ENCODE results near the gene LDHB.
"Not testable (repeated sequence)": the region's sequence is repeated elsewhere in the genome, so short reads cannot be mapped to it uniquely, and the experiment has no call there.

Gene LDHB

GRCh38 chr12:21604245-21605101 lies 53.2 kb downstream of the LDHB start, which contains the start of gene GYS2:
Gene GYS2, minus strand, starts transcription at chr12:21604847. Its CDS starts 255 bp downstream, at chr12:21604592.
- no peak within 1 kb of the TSS for H3K4me2 ChIP-seq
- H4K20me1 ChIP-seq: no peaks in the 10 kb centered on the region
- no peak for TF ChIP-seq Cebpa-rat (IDR thresholded peaks at IDR 0.05)
- no peaks in the 10 kb centered on the region for H3K27me3 ChIP-seq
- H3K9ac ChIP-seq: no peak within 1 kb of the TSS
- H3K4me3 ChIP-seq: no peak within 1 kb of the TSS
- H3K36me3 ChIP-seq: no peaks in the 10 kb centered on the region
- no peaks in the 10 kb centered on the region for H3K9me3 ChIP-seq (replicated peaks in 1 of 11)
- no peak within 1 kb of the TSS for H3K27ac ChIP-seq
- peaks cover under 1 to 9% (median 3%) of the 10 kb centered on the region in 10 experiments; a peak in 14 of 20 replicates for H3K4me1 ChIP-seq

DNA sequence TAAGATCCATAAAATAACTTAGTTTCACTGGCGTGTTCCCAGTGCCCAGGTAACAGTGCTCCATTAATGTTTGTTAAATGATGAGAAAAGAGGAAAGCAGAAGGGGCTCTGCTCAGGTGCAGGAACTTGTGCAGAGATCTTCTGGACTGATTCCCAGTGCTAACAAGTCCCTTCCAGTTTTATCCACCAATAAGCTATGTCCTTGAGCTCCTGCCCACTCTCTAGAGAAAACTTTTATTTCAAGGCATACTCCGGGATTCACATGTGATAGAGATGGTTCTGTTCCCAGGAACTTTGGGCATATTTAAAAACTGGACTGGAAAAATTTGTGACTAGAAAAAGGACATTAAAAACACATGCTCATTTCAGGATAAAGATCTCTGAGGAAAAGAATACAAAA lies 54.9 kb downstream of the LDHB start:
- Histone ChIP-seq H3K4me3 (no peak overlapping the region), H3K4me1 (peaks cover 0 to 11% (median 7%) of the 10 kb centered on the region in 10 experiments; a peak in 15 of 20 replicates), H4K20me1 (no peaks in the 10 kb centered on the region), H3K36me3 (no peaks in the 10 kb centered on the region), H3K27ac (no peak overlapping the region), H3K9me3 (replicated peaks in 1 of 11) (no peaks in the 10 kb centered on the region), H3K4me2 (no peak overlapping the region), H3K9ac (no peak overlapping the region), H3K27me3 (no peaks in the 10 kb centered on the region)
- no peak for TF ChIP-seq Cebpa-rat (IDR thresholded peaks at IDR 0.05)

GRCh38 chr12:21600196-21600595 lies 57.4 kb downstream of the LDHB start:
- H3K4me2 ChIP-seq: no peak overlapping the region
- no peaks in the 10 kb centered on the region for H3K9me3 ChIP-seq (replicated peaks in 1 of 11)
- no peak for TF ChIP-seq Cebpa-rat (IDR thresholded peaks at IDR 0.05)
- no peaks in the 10 kb centered on the region for H3K36me3 ChIP-seq
- H3K27me3 ChIP-seq: no peaks in the 10 kb centered on the region
- H3K27ac ChIP-seq: no peak overlapping the region
- no peaks in the 10 kb centered on the region for H4K20me1 ChIP-seq
- no peak overlapping the region for H3K4me3 ChIP-seq
- H3K9ac ChIP-seq: no peak overlapping the region
- H3K4me1 ChIP-seq: peaks cover 0 to 11% (median 7%) of the 10 kb centered on the region in 10 experiments; a peak in 15 of 20 replicates

GRCh38 chr12:21599143-21599999 lies 58.3 kb downstream of the LDHB start:
- Histone ChIP-seq H3K4me2 (peak overlapping the region in 10 of 11 experiments; percentile 12 to 64 (median 43); a peak in 18 of 22 replicates), H3K4me3 (no peak overlapping the region)

DNA sequence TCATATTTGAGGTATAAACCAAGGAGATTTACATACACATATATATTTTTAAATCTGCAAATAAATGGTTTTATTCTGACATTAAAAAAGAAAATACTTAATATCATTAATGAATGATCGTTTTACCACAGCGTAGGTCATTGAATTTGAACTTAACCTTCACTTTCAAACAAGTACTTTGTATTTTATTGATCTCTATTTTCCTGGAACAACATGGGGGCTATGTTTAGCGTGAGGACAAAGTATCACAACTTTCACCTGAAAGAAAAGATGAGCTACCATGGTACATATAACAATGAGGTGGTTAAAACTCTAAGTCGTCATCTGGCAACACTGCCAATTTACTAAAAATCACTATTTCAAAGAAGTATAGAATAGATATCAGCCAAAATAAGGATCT lies 59.0 kb downstream of the LDHB start:
- Histone ChIP-seq H3K27me3 (no peaks in the 10 kb centered on the region), H3K4me2 (no peak overlapping the region), H3K4me3 (no peak overlapping the region), H3K9me3 (replicated peaks in 1 of 11) (no peaks in the 10 kb centered on the region), H3K27ac (no peak overlapping the region), H3K4me1 (peaks cover 0 to 11% (median 7%) of the 10 kb centered on the region in 10 experiments; a peak in 15 of 20 replicates), H3K9ac (no peak overlapping the region), H3K36me3 (no peaks in the 10 kb centered on the region), H4K20me1 (no peaks in the 10 kb centered on the region)
- TF ChIP-seq Cebpa-rat (IDR thresholded peaks at IDR 0.05): no peak

More at GRCh38 chr12:21599143-21599999, 58.3 kb downstream of the LDHB start:
- H3K9me3 ChIP-seq (replicated peaks in 1 of 11): no peaks in the 10 kb centered on the region
- no peak overlapping the region for H3K9ac ChIP-seq
- H3K27ac ChIP-seq: no peak overlapping the region
- peaks cover 0 to 11% (median 7%) of the 10 kb centered on the region in 10 experiments; a peak in 15 of 20 replicates for H3K4me1 ChIP-seq
- H3K36me3 ChIP-seq: no peaks in the 10 kb centered on the region
- TF ChIP-seq Cebpa-rat (IDR thresholded peaks at IDR 0.05): no peak
- no peaks in the 10 kb centered on the region for H3K27me3 ChIP-seq
- H4K20me1 ChIP-seq: no peaks in the 10 kb centered on the region

- not testable (repeated sequence) for H3K36me3 ChIP-seq, H3K4me2 ChIP-seq, H3K9ac ChIP-seq, H3K4me3 ChIP-seq, H4K20me1 ChIP-seq, H3K27me3 ChIP-seq, H3K27ac ChIP-seq
- peaks cover 4 to 16% (median 12%) of the 10 kb centered on the region in 11 experiments; a peak in 17 of 22 replicates for H3K9me3 ChIP-seq (replicated peaks in 1 of 11)
- peaks cover 0 to 11% (median 7%) of the 10 kb centered on the region in 10 experiments; a peak in 15 of 20 replicates for H3K4me1 ChIP-seq
Measured at GRCh38 chr12:21595356-21595755, 62.3 kb downstream of the LDHB start.

DNA sequence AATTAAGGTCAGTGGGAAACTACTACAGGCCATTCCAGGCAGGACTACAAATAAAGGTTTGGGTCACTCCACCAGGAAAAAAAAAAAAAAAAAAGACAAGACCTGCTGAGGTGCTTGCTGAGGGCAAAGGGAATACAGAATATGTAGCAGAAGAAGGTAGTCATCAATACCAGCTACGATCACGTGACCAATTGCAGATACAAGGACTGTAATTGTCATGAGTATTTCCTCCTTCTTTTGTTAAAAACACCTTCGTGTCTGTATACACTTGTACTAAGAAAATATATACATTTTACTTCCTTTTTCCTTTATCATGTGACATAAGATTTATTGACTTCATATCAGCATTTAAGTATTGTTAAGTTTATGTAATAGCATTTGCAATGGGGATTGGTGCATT lies 72.2 kb downstream of the LDHB start:
- Histone ChIP-seq H3K27ac (no peak overlapping the region), H3K4me3 (no peak overlapping the region), H3K36me3 (no peaks in the 10 kb centered on the region), H4K20me1 (no peaks in the 10 kb centered on the region), H3K27me3 (no peaks in the 10 kb centered on the region), H3K4me2 (no peak overlapping the region), H3K9me3 (replicated peaks in 1 of 11) (peaks cover 0 to 16% (median 9%) of the 10 kb centered on the region in 11 experiments; a peak in 15 of 22 replicates), H3K9ac (no peak overlapping the region), H3K4me1 (peaks cover 0 to 10% (median 0%) of the 10 kb centered on the region in 10 experiments; a peak in 6 of 20 replicates)
- no peak for TF ChIP-seq Cebpa-rat (IDR thresholded peaks at IDR 0.05)
